Measurements from ENCODE around the gene IGF1. TPM values are rescaled to one million over a fixed set of nuclear protein-coding genes. Genes with fewer than 3 reads are reported as not detected.

IGF1 gene
- total and polyA plus RNA-seq, 8 donors: 15.7 to 99.9 (median 25.7) TPM

GRCh38 chr12:102410511-102410910, 69.9 kb downstream of the IGF1 start:
- TF ChIP-seq CTCF (IDR thresholded peaks at IDR 0.05): no peak
- ATAC-seq (no peak), DNase-seq (no peak)
- no peaks in the 10 kb centered on the region for H3K36me3 ChIP-seq
- no peaks in the 10 kb centered on the region for H3K27me3 ChIP-seq
- intact Hi-C loops (cut with DNase I): no loop called here
- no peak overlapping the region for H3K27ac ChIP-seq
- no peak overlapping the region for H3K4me3 ChIP-seq
- H3K4me1 ChIP-seq: no peaks in the 10 kb centered on the region
- H3K9me3 ChIP-seq: no peaks in the 10 kb centered on the region

GRCh38 chr12:102408487-102409297, 71.7 kb downstream of the IGF1 start:
- no peak for ATAC-seq
- no peak overlapping the region for H3K27ac ChIP-seq
- DNase-seq: no peak
- no peaks in the 10 kb centered on the region for H3K4me1 ChIP-seq
- no peak for TF ChIP-seq CTCF (IDR thresholded peaks at IDR 0.05)
- no peaks in the 10 kb centered on the region for H3K27me3 ChIP-seq
- no peaks in the 10 kb centered on the region for H3K9me3 ChIP-seq
- intact Hi-C loops (cut with DNase I): no loop called here
- H3K36me3 ChIP-seq: no peaks in the 10 kb centered on the region
- H3K4me3 ChIP-seq: no peak overlapping the region

GRCh38 chr12:102407776-102408486, 72.4 kb downstream of the IGF1 start:
- Histone ChIP-seq H3K27me3 (no peaks in the 10 kb centered on the region), H3K9me3 (no peaks in the 10 kb centered on the region), H3K4me1 (no peaks in the 10 kb centered on the region), H3K36me3 (no peaks in the 10 kb centered on the region), H3K4me3 (no peak overlapping the region), H3K27ac (no peak overlapping the region)
- intact Hi-C loops (cut with DNase I): no loop called here
- ATAC-seq (no peak), DNase-seq (no peak)
- TF ChIP-seq CTCF (IDR thresholded peaks at IDR 0.05): no peak

GRCh38 chr12:102406033-102406584, 74.3 kb downstream of the IGF1 start:
- Histone ChIP-seq H3K27me3 (no peaks in the 10 kb centered on the region), H3K4me3 (no peak overlapping the region), H3K27ac (no peak overlapping the region), H3K36me3 (no peaks in the 10 kb centered on the region), H3K4me1 (no peaks in the 10 kb centered on the region), H3K9me3 (no peaks in the 10 kb centered on the region)
- peak; percentile 49 for ATAC-seq
- intact Hi-C loops (cut with DNase I): no loop called here
- no peak for TF ChIP-seq CTCF (IDR thresholded peaks at IDR 0.05)
- peak in 2 of 4 donors; percentile 36 to 61 for DNase-seq

GRCh38 chr12:102401087-102401486, 79.3 kb downstream of the IGF1 start:
- ATAC-seq (no peak), DNase-seq (no peak)
- no peaks in the 10 kb centered on the region for H3K27me3 ChIP-seq
- H3K4me3 ChIP-seq: no peak overlapping the region
- no peak for TF ChIP-seq CTCF (IDR thresholded peaks at IDR 0.05)
- intact Hi-C loops (cut with DNase I): no loop called here
- H3K27ac ChIP-seq: no peak overlapping the region
- H3K4me1 ChIP-seq: no peaks in the 10 kb centered on the region
- no peaks in the 10 kb centered on the region for H3K9me3 ChIP-seq
- no peaks in the 10 kb centered on the region for H3K36me3 ChIP-seq
